ENCODE data around the gene SPRYD3.
"Not testable (repeated sequence)": the region's sequence is repeated elsewhere in the genome, so short reads cannot be mapped to it uniquely, and the experiment has no call there.

Gene SPRYD3

DNA sequence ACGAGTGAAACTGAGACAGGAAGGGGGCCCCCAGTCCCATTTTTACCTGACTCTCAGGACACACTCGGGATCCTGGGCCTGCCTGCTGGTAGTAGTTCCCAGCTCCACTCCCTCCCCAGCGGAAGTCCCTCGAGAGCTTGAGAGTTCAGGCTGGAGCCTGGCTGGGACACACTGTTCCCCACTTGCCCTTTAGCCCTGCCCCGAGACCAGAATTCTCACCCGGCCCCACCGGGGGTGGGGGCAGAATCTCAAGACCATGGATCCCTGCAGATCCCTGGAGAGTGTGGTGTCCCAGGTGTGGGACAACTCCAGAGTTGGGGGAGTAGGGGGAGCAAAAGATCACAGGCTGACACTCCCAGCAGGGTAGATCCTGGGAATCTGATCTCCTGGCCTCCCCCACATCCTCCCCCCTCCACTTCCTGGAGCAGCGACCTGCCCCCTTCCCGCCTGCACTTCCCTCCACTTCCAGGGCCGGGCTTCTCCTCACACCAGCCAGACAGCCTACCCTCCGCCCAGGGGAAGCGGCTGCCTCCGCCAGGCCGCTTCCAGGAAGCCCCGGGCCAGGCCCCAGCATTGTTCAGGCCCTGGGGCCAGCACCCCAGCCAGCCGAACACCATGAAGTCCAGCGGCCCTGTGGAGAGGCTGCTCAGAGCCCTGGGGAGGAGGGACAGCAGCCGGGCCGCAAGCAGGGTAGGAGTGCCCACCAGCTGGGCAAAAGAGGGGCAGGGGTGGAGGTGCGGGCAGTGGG lies 29.4 kb downstream of the SPRYD3 start, which contains the start of gene TNS2:
Gene TNS2 (plus strand): TSS at position 495 of the 748 bp plus-strand sequence. CDS start 121 bp downstream, at position 616.
- no peak for DNase-seq

DNA sequence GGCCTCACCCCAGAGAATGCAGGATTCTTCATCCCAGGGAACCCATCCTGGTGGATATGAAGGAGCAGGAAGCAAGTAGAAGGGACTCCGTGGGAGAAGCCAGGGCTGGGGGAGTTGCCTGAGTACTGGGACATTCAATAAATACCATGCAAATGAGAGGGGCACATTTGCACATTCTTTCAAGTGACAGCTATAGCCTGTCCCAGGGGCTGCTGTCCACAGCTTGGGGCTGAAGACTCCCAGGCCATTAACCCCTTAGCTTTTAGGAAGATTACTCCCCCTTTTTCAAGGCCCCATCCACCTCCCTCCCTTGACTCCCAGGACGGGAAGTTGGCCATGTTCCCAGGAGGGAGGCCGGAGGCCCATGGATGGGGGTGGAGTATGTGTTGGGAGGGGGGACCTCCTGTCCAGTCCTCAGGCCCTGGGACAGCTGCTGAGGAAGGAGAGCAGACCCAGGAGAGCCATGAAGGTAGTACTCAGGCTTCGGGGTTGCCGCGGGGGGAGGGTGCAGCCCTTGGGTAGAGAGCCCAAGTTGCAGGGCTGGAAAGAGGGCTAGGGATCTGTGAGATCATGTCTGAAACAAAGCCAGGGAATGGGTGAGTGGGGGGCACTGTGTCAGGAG lies 30.3 kb downstream of the SPRYD3 start:
- no peak for DNase-seq

DNA sequence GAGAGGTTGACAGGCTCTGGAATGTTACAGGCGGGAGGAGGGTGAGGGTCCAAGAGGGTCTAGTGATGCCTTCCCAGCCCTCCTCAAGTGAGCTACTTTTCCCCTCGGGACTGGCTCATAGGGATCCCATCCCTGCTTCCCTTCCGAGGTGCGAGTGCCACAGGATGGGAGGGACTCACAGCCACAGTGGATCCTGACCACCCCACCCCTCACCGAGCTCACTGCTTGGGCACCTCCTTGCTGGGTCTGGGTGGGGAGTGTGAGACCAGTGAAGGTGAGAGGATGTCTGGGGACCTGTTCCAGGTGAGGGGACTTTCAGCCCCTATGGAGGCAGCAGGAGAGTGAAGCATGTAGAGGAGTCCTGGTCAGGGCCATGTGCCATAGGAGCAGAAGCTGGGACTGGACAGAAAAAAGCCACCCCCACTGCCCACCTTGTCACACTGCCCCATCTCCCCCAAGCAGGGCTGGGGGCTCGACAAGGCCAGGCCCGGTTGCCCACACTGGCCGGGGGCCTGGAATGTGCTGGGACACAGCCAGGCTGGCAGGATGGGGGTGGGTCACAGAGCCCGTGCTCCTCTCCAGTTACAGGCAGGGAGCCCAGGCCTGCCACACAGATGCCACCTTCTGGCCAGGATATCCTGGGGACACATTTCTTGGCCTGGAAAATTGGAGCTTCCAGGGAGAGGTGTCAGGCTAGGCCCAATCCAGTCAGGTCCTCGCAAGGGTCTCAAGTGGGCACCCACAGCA lies 31.0 kb downstream of the SPRYD3 start:
- no peak for DNase-seq

DNA sequence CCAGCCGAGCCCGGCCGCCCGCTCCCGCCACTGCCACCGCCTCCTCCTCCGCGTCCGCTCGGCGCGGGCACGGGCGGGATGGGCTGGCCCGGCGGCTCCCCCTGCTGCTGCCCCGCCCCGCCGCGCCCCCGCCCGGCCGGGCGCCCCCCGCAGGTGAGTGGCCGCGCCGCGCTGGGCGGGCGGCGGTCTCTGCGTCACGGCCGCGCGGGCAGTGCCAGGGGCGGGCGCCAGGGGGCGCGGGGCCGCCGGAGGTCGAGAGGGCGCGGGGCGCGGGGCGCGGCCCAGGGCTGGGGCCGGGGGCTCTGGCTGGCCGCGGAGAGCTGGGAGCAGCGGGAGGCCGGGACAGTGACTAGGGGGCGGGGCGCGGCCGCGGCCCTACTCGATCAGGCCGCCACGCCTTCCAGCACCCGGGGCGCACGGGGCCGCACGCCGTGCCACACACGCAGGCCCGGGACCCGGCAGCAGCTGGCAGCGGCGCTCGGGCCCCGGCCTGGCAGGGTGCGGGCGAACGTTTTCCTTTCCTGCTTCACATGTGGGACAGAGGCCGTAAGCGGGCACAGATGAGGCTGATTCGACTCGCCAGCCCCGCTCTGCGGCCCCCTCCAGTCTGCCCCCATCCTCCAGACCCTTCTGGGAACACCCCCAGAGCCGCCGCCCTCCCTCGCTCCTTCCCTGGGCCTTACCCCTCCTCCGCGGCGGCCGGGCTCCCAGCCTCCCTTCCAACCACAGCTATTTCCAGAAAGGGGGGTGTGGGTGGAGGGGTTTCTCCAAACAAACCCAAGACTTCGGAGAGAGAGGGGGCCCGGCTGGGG lies 31.8 kb downstream of the SPRYD3 start:
- DNase-seq = peak; percentile 67

DNA sequence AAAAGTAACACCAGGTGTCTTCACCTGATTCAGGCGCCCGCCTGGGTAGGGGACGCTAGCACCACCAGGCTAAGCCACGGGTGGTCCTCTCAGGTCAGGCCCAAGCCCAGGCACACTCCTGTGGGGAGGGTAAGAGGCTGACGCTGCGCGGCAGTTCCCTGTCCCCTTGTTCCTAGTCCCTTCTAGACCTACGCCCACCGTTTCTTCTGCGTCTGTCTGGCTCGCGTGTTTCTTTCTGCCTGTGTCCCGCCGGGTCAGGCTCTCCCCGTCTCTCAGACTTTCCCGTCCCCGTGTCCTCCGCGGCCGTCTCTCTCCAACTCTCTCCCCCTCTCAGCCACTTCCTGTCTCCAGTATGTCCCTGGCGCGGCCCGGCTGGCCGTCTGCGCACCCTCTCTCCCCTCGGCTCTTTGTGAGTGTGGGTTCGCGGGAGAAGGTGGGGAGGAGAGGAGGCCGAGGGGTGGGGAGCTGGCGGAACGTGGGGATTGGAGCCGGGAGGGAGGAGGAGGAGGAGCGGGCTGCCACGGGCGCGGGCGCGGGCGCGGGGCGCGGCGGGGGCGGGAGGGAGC lies 32.5 kb downstream of the SPRYD3 start:
- DNase-seq = no peak

DNA sequence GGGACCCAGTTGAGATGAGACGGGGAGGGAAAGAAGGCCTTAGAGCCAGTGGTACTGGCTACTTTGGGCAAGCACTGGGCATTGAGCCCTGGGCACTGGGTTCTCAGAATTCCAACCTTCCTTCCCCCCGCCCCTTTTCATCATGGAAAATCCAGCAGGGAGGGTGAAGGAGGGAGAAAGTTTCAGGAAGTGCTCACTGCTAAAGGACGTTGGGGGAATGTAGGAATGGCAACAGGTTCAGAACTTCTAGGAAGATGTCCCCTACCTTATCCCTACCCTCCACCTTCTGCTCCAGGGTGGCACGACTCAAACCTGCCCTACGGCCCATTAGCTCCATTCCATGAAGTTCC lies 33.5 kb downstream of the SPRYD3 start:
- no peak for DNase-seq

DNA sequence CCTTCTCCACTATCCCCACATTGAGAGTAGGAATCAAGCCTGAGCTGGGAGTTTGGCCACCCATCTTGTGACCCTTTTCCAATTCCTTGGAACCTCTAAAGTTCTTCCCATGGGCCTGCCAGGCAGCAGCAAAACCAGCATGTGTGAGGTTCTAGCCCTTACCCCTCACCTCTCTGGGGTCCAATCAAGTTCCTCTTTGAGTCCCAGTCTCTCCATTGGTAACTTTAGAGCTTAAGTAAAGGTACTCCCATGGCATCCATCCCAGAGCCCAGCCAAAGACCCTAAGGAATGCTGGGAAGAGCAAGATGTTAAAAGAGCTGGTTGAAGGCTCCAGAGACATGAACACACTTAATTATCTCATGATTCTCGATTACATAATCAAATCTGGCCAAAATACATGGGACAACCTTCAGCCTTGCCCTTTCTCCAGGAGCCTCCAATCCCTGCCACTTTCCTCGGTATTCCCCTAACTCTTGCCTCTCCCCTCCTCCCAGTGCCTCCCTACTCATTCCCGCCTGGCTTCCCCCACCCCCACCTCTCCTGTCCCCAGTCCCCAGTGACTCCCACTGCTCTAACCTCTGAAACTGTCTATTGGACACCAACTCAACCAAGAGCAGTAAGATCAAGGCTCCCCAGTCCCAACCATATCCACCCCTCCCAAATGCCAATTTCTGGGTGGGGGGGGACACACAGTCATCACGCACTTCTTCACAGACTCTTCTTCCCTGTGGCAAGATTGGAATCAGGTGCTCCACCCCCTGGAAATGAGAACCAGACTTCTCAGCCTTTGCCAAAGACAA lies 34.1 kb downstream of the SPRYD3 start:
- no peak for DNase-seq

DNA sequence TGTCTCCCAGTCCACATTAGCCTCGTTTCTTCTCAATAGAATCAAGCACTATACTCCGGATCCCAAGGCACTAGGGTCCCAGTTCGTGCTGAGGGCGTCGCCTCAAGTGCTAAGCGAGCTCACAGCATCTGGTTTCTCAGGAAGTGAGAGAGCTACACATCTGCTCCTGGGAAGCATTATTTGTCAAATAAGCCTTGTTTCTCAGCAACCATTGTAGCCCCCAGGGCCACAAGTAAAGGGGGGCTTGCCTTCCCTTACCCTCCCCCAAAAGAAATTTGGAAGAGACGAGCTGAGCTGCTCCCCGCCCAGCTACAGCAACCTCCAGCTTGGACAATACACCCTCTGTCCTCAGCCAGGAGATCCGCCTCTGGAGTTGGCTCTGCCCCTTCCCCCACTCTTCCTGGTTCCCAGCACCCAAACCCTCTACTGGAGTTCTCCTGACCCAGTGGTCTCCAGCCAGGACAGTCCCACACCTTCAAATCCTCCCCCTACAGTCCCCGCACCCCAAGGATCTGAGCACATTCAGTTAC lies 35.1 kb downstream of the SPRYD3 start:
- DNase-seq = no peak

DNA sequence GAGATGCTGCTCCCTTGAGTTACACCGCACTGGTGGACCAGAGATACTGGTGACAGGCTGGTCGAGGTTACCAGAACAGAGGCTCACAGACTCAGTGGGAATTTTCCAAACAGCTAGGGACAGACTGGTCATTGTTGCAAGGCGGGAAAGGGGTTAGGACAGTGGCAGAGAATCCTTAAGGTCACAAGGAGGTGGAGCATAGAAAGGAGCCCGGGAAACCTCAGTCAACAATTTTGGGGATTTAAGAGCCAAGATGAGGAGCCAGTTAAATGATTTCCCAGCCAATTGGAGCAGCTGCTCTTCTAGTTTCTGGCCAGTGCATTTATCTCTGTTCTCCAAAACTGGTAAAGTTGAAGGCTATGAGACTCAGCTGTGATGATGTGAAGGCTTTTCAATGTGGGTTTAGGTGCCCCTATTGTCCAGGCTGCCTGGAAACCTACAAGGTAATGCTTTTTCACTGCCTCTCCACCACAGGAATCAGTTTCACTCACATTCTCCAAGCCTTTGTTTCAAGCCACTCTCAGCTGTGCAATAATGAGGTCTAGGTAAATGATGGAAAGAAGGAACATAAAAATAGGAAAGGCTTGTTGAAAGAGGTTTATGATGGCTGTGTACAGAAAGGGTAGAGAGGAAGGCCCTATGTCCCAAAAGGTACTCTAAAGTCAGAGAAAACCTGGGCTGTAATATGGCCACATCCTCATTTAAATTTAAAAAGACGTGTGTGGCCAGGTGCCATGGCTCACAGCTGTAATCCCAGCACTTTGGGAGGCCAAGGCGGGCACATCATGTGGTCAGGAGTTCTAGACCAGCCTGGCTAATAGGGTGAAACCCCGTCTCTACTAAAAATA lies 36.4 kb downstream of the SPRYD3 start:
- no peak for DNase-seq

DNA sequence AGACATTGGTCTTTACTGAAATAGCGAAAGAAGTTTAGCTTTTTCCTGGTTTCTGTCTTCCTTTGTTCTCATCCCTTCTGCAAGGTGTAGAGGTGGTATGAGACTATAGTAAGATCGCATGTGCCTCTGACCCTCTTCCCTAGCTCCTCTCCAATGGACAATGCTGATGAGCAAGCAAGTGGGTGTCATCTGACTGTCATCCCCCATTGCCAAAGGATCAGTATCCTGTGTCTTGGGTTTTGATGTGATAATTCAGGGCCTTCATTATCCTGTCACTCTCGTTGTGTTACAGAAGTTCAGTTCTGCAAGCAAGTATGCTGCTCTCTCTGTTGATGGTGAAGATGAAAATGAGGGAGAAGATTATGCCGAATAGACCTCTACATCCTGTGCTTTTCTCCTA lies 39.3 kb downstream of the SPRYD3 start:
- no peak for DNase-seq

DNA sequence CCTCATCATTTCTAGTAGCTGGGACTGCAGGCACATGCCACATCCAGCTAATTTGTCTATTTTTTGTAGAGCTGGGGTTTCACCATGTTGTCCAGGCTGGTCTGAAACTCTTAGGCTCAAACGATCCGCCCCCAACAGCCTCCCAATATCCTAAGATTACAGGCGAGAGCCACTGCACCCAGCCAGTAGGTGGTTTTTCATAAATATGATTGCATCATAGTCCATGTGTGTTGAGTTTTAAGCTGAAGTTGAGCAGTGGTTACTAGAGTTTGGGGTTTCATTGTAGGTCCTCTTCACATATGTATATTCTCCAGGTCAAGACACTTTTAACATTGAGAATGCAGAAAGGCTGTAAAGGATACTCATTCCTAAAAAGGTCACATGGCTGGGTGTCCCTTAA lies 42.4 kb downstream of the SPRYD3 start:
- no peak for DNase-seq

DNA sequence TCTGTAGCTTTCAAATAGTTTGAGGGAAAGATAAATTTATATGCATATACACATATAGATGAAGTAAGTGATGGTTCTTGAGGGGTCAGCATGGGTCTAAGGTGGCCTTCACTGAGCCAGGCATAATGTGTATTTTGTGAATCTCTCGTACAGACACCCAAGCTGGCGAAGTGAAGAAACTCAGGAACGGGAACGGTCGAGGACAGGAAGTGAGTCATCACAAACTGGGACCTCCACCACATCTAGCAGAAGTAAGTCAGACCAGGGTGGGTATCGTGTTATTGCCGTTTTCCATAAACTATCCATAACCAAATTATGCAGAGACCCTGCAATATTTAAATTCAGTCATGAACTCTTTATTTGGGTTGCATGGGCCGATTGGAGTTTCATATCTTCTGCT lies 44.7 kb downstream of the SPRYD3 start:
- DNase-seq = no peak

DNA sequence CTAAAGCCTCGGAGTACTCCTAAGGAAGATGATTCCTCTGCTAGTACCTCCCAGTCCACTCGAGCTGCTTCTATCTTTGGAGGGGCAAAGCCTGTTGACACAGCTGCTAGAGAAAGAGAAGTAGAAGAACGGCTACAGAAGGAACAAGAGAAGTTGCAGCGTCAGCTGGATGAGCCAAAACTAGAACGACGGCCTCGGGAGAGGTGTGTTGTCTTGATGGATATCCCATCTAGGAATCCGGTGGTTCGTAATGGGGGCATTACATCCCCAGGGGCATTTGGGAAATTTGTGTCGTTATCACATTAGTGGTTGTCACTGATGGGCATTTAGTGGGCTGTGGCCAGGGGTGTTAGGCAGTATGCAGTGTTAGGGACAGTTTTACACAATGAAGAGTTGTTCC lies 45.4 kb downstream of the SPRYD3 start:
- not testable (repeated sequence) for DNase-seq

DNA sequence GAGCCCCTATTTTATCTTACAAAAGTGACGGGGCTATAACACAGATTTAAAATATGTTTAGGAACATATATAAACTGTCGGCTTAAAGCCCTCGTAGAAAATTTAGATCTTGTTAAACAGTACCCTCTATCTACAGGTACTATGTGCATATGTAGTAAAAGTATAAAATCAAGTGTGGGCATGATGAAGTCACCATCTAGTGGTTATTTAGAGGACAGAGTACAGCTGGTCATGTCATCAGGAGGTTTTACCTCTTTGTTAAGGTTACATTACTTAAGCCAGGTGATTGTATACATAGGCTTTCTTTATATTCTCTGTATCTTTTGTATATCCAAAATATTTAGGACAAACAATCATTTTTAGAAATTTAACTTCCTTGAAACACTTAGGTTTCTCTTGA lies 47.6 kb downstream of the SPRYD3 start:
- no peak for DNase-seq

DNA sequence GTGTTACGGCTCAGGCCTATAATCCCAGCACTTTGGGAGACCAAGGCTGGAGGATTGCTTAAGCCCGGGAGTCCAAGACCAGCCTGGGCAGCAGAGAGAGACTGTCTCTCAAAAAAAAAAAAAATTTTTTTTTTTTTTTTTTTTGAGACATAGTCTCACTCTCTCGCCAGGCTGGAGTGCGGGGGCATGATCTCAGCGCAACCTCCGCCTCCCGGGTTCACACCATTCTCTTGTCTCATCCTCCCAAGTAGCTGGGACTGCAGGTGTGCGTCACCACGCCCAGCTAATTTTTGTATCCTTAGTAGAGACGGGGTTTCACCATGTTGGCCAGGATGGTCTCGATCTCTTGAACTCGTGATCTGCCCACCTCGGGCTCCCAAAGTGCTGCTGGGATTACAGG lies 52.2 kb downstream of the SPRYD3 start:
- not testable (repeated sequence) for DNase-seq

DNA sequence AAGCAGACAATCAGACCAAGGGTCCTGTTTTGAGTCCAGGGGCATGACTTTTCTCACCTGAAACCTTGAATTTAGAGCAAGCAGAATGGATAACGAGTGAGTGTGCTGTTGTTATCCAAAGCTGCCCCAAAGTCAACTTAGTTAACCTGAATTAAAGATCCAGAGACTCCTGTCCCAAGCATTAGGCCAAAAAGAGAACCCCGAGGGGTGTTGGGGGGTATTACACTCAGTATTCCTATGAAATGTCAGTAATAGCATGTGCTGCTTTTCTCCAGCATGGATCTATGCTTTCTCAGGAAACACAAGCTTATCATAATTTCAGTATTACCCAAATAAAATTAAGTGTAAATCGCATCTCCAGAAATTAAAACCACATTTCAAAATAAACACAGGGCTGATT lies 53.9 kb downstream of the SPRYD3 start:
- DNase-seq = no peak

DNA sequence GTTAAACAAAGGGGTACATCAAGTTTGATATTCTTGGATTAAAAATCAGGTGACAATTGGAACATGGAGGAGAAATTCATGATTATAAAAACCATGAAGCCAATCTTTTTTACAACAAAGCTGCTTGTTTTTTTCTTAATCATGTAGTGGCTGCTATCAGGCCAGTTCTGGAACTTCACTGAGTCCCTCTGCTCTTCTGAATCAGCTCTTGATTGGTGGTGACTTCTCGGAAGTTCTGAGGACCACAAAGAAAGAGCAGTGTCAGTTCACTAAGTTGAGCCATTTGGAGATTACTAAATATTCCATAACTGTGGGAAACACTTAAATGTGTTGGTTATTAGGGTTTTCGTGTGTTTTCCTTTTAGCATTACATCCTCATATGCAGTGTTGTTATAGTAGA lies 64.5 kb downstream of the SPRYD3 start:
- no peak for DNase-seq

Measured in activated gamma-delta T cell (primary cell).